HL-60 (cell line): ENCODE measurements around the gene CCNJL.
A peak's percentile ranks its signal among the peaks of the same experiment; 100 is the strongest.
"Not testable (repeated sequence)": the region's sequence is repeated elsewhere in the genome, so short reads cannot be mapped to it uniquely, and the experiment has no call there.

ENCODE experiments used
- DNase-seq, 2 experiments: peaks; one replicate each; pipeline ENCODE4 v3.0.0-alpha.2; 2010 to 2020; ENCODE audit warnings: low read depth in 1 of 2, low spot score in 1 of 2
- H3K27ac ChIP-seq: fragments of 250-450 bp; sonication (Bioruptor Pico); replicated peaks from 2 replicates; pipeline ENCODE4 v1.5.1; 2020; ENCODE audit warnings: mild to moderate bottlenecking, moderate library complexity
- H3K27me3 ChIP-seq: fragments of 250-450 bp; sonication (Bioruptor Pico); 2 replicates; pipeline ENCODE4 v1.5.1; 2021; ENCODE audit warnings: mild to moderate bottlenecking, moderate library complexity; ENCODE audit not compliant: insufficient read depth, poor library complexity, severe bottlenecking
- H3K4me3 ChIP-seq: replicated peaks from 2 replicates; pipeline ENCODE4 v1.5.1; 2011; ENCODE audit warnings: mild to moderate bottlenecking, control low read depth, low read length; ENCODE audit not compliant: insufficient read depth
- CTCF ChIP-seq: IDR thresholded peaks from one replicate; pipeline ENCODE4 v1.5.1; 2011; ENCODE audit warnings: low read length, control low read depth, inconsistent platforms; ENCODE audit not compliant: insufficient read depth
- GABPA ChIP-seq: IDR thresholded peaks from 2 replicates; pipeline ENCODE4 v1.6.1; 2012; ENCODE audit warnings: low read depth
- POLR2AphosphoS5 ChIP-seq: IDR thresholded peaks from 2 replicates; pipeline ENCODE4 v1.6.1; 2012; ENCODE audit warnings: low read depth
- REST ChIP-seq: IDR thresholded peaks from 2 replicates; pipeline ENCODE4 v1.6.1; 2012; ENCODE audit warnings: low read depth; ENCODE audit not compliant: insufficient replicate concordance
- SPI1 ChIP-seq: IDR thresholded peaks from 2 replicates; pipeline ENCODE4 v1.6.1; 2012; ENCODE audit warnings: low read depth, mild to moderate bottlenecking, borderline replicate concordance

Gene CCNJL

GRCh38 chr5:160339406-160340130 is 27.2 kb upstream of the CCNJL start:
- no peak overlapping the region for H3K27ac ChIP-seq
- DNase-seq: no peak
- no peaks in the 10 kb centered on the region for H3K27me3 ChIP-seq
- no peak for TF ChIP-seq GABPA
- TF ChIP-seq POLR2AphosphoS5: no peak
- TF ChIP-seq SPI1: no peak
- no peak overlapping the region for H3K4me3 ChIP-seq

- not testable (repeated sequence) for H3K27ac ChIP-seq, H3K4me3 ChIP-seq, H3K27me3 ChIP-seq, DNase-seq
These were observed 22.4 kb upstream of the CCNJL start for GRCh38 chr5:160334716-160335115.

- DNase-seq: peak in 1 of 2 experiments; percentile 67
- Histone ChIP-seq H3K27me3 (no peaks in the 10 kb centered on the region), H3K27ac (no peak overlapping the region), H3K4me3 (no peak overlapping the region)
- TF ChIP-seq SPI1: no peak
- TF ChIP-seq GABPA: no peak
- TF ChIP-seq REST: no peak
- no peak for TF ChIP-seq CTCF
- TF ChIP-seq POLR2AphosphoS5: no peak
These were observed 21.4 kb upstream of the CCNJL start for GRCh38 chr5:160333721-160334120.

- no peaks in the 10 kb centered on the region for H3K27me3 ChIP-seq
- H3K27ac ChIP-seq: no peak overlapping the region
- H3K4me3 ChIP-seq: no peak overlapping the region
- TF ChIP-seq REST (no peak), POLR2AphosphoS5 (no peak), CTCF (no peak), SPI1 (no peak), GABPA (no peak)
- no peak for DNase-seq
These were observed 17.8 kb upstream of the CCNJL start for GRCh38 chr5:160330212-160330611.

- no peak for TF ChIP-seq GABPA
- no peak for TF ChIP-seq SPI1
- no peak for TF ChIP-seq CTCF
- no peak for TF ChIP-seq POLR2AphosphoS5
- no peak for TF ChIP-seq REST
- no peak overlapping the region for H3K4me3 ChIP-seq
- no peak overlapping the region for H3K27ac ChIP-seq
- no peak for DNase-seq
- no peaks in the 10 kb centered on the region for H3K27me3 ChIP-seq
These were observed 15.5 kb upstream of the CCNJL start for GRCh38 chr5:160327818-160328217.
